Sigmoid colon (tissue), 4 donors: Measurements from ENCODE around the gene PGS1.

Source experiments
- CTCF ChIP-seq, 4 experiments: fragments of 450-650 bp in 3 of 4; fragments of 200-600 bp in 1 of 4; IDR thresholded peaks; one replicate each; pipeline ENCODE4 v1.5.1; 2016 to 2019; ENCODE audit warnings: antibody characterized with exemption in 4 of 4, mild to moderate bottlenecking in 3 of 4, moderate library complexity in 2 of 4
- EP300 ChIP-seq, 4 donors: sonication (generic); formaldehyde crosslinking; IDR thresholded peaks; one replicate each; pipeline ENCODE4 v1.6.1; 2017; ENCODE audit warnings: antibody characterized with exemption in 4 of 4
- POLR2A ChIP-seq, 2 donors: fragments of 450-650 bp; IDR thresholded peaks; one replicate each; pipeline ENCODE4 v1.6.1; 2016; ENCODE audit warnings: antibody characterized with exemption in 2 of 2, mild to moderate bottlenecking in 2 of 2, moderate library complexity in 2 of 2
- POLR2AphosphoS5 ChIP-seq, 4 donors: sonication (generic); formaldehyde crosslinking; IDR thresholded peaks; one replicate each; pipeline ENCODE4 v1.6.1; 2017; ENCODE audit warnings: antibody characterized with exemption in 4 of 4

DNA sequence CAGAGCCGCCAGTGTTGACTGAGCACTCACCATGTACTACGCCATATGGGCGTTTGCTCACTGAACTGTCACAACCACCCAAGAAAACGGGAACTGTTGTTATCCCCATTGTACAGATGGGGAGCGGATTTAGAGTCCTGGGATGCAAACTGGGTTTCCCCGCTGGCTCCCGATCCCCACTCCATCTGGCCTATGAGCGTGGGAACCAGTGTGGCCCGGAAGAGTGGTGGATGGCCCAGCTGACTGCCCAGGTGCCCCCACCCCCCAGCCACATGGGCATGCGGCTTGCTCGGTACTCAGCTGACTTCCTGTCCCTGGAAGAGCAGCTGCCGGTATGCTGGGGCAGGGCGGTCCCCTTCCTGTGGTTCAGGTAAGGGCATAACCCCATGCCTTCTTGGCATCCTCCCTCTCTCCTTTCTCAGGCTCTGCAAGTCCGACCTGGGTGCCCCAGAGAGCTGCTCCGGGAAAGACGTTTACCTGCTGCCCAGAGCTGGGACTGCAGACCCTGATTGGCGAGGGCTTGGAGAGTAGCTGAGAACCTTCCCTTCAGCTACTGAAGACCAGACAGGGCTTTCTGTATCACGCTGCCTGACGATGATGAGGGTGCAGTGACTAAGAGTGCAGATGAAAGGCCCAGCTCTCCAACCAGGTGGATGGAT is 34.8 kb upstream of the PGS1 start:
- TF ChIP-seq CTCF (IDR thresholded peaks at IDR 0.05) (no peak), POLR2AphosphoS5 (IDR thresholded peaks at IDR 0.05) (peak in 2 of 4 donors; percentile 25 to 60), EP300 (IDR thresholded peaks at IDR 0.05) (peak in 1 of 4 donors; percentile 47), POLR2A (IDR thresholded peaks at IDR 0.05) (no peak)
